HCT116 (cell line): Measurements from ENCODE around the gene XYLT1. TPM values are rescaled to one million over a fixed set of nuclear protein-coding genes. Genes with fewer than 3 reads are reported as not detected.

Experiments
- ATAC-seq: fragments of 200-7000 bp; cut with Tn5 transposase; 2 replicates; pipeline ENCODE4 v1.9.1; 2020; ENCODE audit warnings: mild to moderate bottlenecking, moderate library complexity
- BruUV-seq: library from RNA; stranded (reverse); fragments of 400-500 nt; replicated peaks from 2 replicates; lab custom pipeline; 2021; lab: Mats Ljungman, UMichigan
- CTCF ChIA-PET: fragments of 300-600 bp; sonication (Branson Sonifier 250); formaldehyde crosslinking; loops from one replicate; lab custom pipeline; 2021; ENCODE audit warnings: antibody characterized with exemption; lab: Charles Lee
- POLR2A ChIA-PET: fragments of 300-600, 350-600 bp; sonication (Branson Sonifier 250); formaldehyde crosslinking; loops from one replicate; lab custom pipeline; 2021; ENCODE audit warnings: antibody characterized with exemption; lab: Charles Lee
- RAD21 ChIA-PET, 2 experiments: fragments of 300-600 bp; sonication (Branson Sonifier 250); formaldehyde crosslinking; loops; one replicate each; lab custom pipeline; 2023; ENCODE audit warnings: low total read pairs in 2 of 2; ENCODE audit not compliant: uncharacterized antibody in 2 of 2, unreplicated experiment in 2 of 2, low non-redundant PET in 1 of 2; lab: Charles Lee
- DNase-seq: peaks from one replicate; pipeline ENCODE4 v3.0.0-alpha.2; 2010; ENCODE audit warnings: low read depth, low spot score
- H2AFZ ChIP-seq: fragments of 200-600 bp; shearing (Covaris generic), sonication (generic); 2 replicates; pipeline ENCODE4 v1.6.1; 2017; ENCODE audit warnings: low read depth, mixed run types, mixed read lengths, antibody characterized with exemption, low read length; ENCODE audit not compliant: poor library complexity, severe bottlenecking
- H3K27ac ChIP-seq: 2 replicates; pipeline ENCODE4 v1.5.1; 2012; ENCODE audit warnings: low read depth, low read length
- H3K27me3 ChIP-seq: fragments of 200-600 bp; sonication (generic); 2 replicates; pipeline ENCODE4 v1.6.1; 2016; ENCODE audit warnings: mixed run types, low read length, mixed read lengths; ENCODE audit not compliant: insufficient read depth
- H3K36me3 ChIP-seq, 2 experiments: fragments of 200-500 bp in 1 of 2; fragments of 200-600 bp in 1 of 2; sonication (Bioruptor generic) in 1 of 2; sonication (generic) in 1 of 2; 2 replicates each; pipeline versions ENCODE4 v1.5.1 to v1.6.1; 2014 to 2016; ENCODE audit warnings: low read length in 2 of 2, inconsistent platforms in 1 of 2, mixed read lengths in 1 of 2, mixed run types in 1 of 2; ENCODE audit not compliant: insufficient read depth in 2 of 2, control insufficient read depth in 1 of 2
- H3K4me1 ChIP-seq, 2 experiments: fragments of 200-600 bp in 1 of 2; sonication (generic) in 1 of 2; 2 replicates each; pipeline versions ENCODE4 v1.5.1 to v1.6.1; 2012 to 2017; ENCODE audit warnings: low read length in 2 of 2, inconsistent platforms in 1 of 2, mild to moderate bottlenecking in 1 of 2, mixed read lengths in 1 of 2, mixed run types in 1 of 2, moderate library complexity in 1 of 2; ENCODE audit not compliant: insufficient read depth in 2 of 2, control insufficient read depth in 1 of 2
- H3K4me2 ChIP-seq: fragments of 200-600 bp; sonication (generic); 2 replicates; pipeline ENCODE4 v1.6.1; 2017; ENCODE audit warnings: mixed run types, low read length, mixed read lengths
- H3K4me3 ChIP-seq, 2 experiments: fragments of 200-600 bp in 1 of 2; sonication (generic) in 1 of 2; replicated peaks in 1 of 2; 2 replicates each; pipeline ENCODE4 v1.5.1; 2011 to 2016; ENCODE audit warnings: low read length in 2 of 2, control low read depth in 1 of 2, low read depth in 1 of 2, mild to moderate bottlenecking in 1 of 2, mixed read lengths in 1 of 2, mixed run types in 1 of 2
- H3K79me2 ChIP-seq: fragments of 200-600 bp; sonication (generic); 2 replicates; pipeline ENCODE4 v1.6.1; 2017; ENCODE audit warnings: mild to moderate bottlenecking, mixed run types, low read length, moderate library complexity, mixed read lengths; ENCODE audit not compliant: insufficient read depth
- H3K9ac ChIP-seq: fragments of 200-600 bp; sonication (generic); 2 replicates; pipeline ENCODE4 v1.6.1; 2016; ENCODE audit warnings: low read length, mixed read lengths
- H3K9me2 ChIP-seq: fragments of 200-600 bp; sonication (generic), shearing (Covaris generic); 2 replicates; pipeline ENCODE4 v1.6.1; 2017; ENCODE audit warnings: mixed run types, mild to moderate bottlenecking, moderate library complexity; ENCODE audit not compliant: insufficient read depth
- H3K9me3 ChIP-seq, 2 experiments: fragments of 200-500 bp in 1 of 2; fragments of 200-600 bp in 1 of 2; sonication (Bioruptor generic) in 1 of 2; sonication (generic) in 1 of 2; 2 replicates each; pipeline ENCODE4 v1.6.1; 2014 to 2017; ENCODE audit warnings: low read length in 2 of 2, mixed read lengths in 2 of 2, inconsistent platforms in 1 of 2, low read depth in 1 of 2, mild to moderate bottlenecking in 1 of 2, mixed run types in 1 of 2, moderate library complexity in 1 of 2; ENCODE audit not compliant: control insufficient read depth in 1 of 2, insufficient read depth in 1 of 2
- H4K20me1 ChIP-seq: fragments of 200-600 bp; sonication (generic), shearing (Covaris generic); 2 replicates; pipeline ENCODE4 v1.6.1; 2017; ENCODE audit warnings: mixed run types, mild to moderate bottlenecking, moderate library complexity; ENCODE audit not compliant: insufficient read depth
- ELF1 ChIP-seq: IDR thresholded peaks from 2 replicates; pipeline ENCODE4 v1.6.1; 2012; ENCODE audit warnings: low read depth, borderline replicate concordance
- EZH2 ChIP-seq: fragments of 200-600 bp; sonication (generic); IDR thresholded peaks from 2 replicates; pipeline ENCODE4 v1.6.1; 2017; ENCODE audit warnings: antibody characterized with exemption, mixed run types
- JUND ChIP-seq: IDR thresholded peaks from 2 replicates; pipeline ENCODE4 v1.6.1; 2012
- REST ChIP-seq: IDR thresholded peaks from 2 replicates; pipeline ENCODE4 v1.6.1; 2012; ENCODE audit warnings: low read depth
- SP1 ChIP-seq: IDR thresholded peaks from 2 replicates; pipeline ENCODE4 v1.6.1; 2012; ENCODE audit warnings: low read depth
- intact Hi-C: fragments of 100-400 bp; cut with micrococcal nuclease; formaldehyde crosslinking; loops from 2 replicates; pipeline ENCODE4 v1.10.0; 2022
- total RNA-seq: library from RNA; stranded (reverse); gene quantifications from one replicate; pipeline ENCODE4 v1.2.1, GENCODE V29; 2021; ENCODE audit not compliant: unreplicated experiment
- TF ChIP-seq, protein P1 (sequence below): IDR thresholded peaks from 2 replicates; pipeline ENCODE4 v1.6.1; 2012
- TF ChIP-seq, protein P2 (sequence below): IDR thresholded peaks from 2 replicates; pipeline ENCODE4 v1.6.1; 2012

The XYLT1 gene
- total RNA-seq, 1 experiment from 2014 or later = 4.5 TPM

- Histone ChIP-seq H4K20me1 (no peaks in the 10 kb centered on the region), H3K4me1 (peaks cover 29 to 45% of the 10 kb centered on the region in 2 experiments), H3K4me3 (no peak overlapping the region), H3K27ac (no peak overlapping the region), H3K9ac (no peak overlapping the region), H2AFZ (no peak overlapping the region), H3K9me2 (no peaks in the 10 kb centered on the region), H3K27me3 (no peaks in the 10 kb centered on the region; the same call in 1 of the 2 replicates), H3K9me3 (no peaks in the 10 kb centered on the region), H3K4me2 (no peak overlapping the region), H3K79me2 (no peaks in the 10 kb centered on the region), H3K36me3 (no peaks in the 10 kb centered on the region)
- POLR2A ChIA-PET = no interaction called here
- TF ChIP-seq REST = no peak
- no peak for TF ChIP-seq JUND
- no peak for TF ChIP-seq SP1
- TF ChIP-seq, protein P1, sequence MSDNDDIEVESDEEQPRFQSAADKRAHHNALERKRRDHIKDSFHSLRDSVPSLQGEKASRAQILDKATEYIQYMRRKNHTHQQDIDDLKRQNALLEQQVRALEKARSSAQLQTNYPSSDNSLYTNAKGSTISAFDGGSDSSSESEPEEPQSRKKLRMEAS = no peak
- TF ChIP-seq EZH2 = no peak
- TF ChIP-seq ELF1 = no peak
- TF ChIP-seq, protein P2, sequence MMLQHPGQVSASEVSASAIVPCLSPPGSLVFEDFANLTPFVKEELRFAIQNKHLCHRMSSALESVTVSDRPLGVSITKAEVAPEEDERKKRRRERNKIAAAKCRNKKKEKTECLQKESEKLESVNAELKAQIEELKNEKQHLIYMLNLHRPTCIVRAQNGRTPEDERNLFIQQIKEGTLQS = no peak
- DNase-seq (no peak), ATAC-seq (no peak)
- intact Hi-C loops = no loop called here
- CTCF ChIA-PET = no interaction called here
- RAD21 ChIA-PET = no interaction called here
- no TSS peak for BruUV-seq
Observed at GRCh38 chr16:17308186-17308585, 162.6 kb downstream of the XYLT1 start.
